SK-N-SH treated with all-trans-retinoic acid at 6 μM for 48 hours (cell line): ENCODE data around the gene CD200.

Experiments
- ATAC-seq: fragments of 200-7000 bp; cut with Tn5 transposase; 3 replicates; pipeline ENCODE4 v1.9.1; 2020; ENCODE audit warnings: mild to moderate bottlenecking, moderate library complexity
- ARNTL ChIP-seq: fragments of 450-650 bp; formaldehyde crosslinking; IDR thresholded peaks from 2 replicates; pipeline ENCODE4 v1.5.0; 2020; ENCODE audit warnings: low read depth, mild to moderate bottlenecking, moderate library complexity, borderline replicate concordance
- BACH2 ChIP-seq: fragments of 250-450 bp; sonication (Bioruptor Pico); IDR thresholded peaks from 2 replicates; pipeline ENCODE4 v1.9.0; 2021; ENCODE audit warnings: mild to moderate bottlenecking, borderline replicate concordance
- CSDC2 ChIP-seq: fragments of 250-450 bp; sonication (Bioruptor Pico); IDR thresholded peaks from 2 replicates; pipeline ENCODE4 v1.5.0; 2020; ENCODE audit warnings: mild to moderate bottlenecking, moderate library complexity
- GLIS3 ChIP-seq: fragments of 250-450 bp; sonication (Bioruptor Pico); IDR thresholded peaks from 2 replicates; pipeline ENCODE4 v1.5.0; 2020; ENCODE audit warnings: mild to moderate bottlenecking, moderate library complexity
- ISL1 ChIP-seq: fragments of 250-450 bp; sonication (Bioruptor Pico); IDR thresholded peaks from 2 replicates; pipeline ENCODE4 v2.1.2; 2022; ENCODE audit warnings: mild to moderate bottlenecking, moderate library complexity
- OSR1 ChIP-seq: fragments of 250-450 bp; sonication (Bioruptor Pico); IDR thresholded peaks from 2 replicates; pipeline ENCODE4 v1.8.0; 2022; ENCODE audit warnings: moderate library complexity, mild to moderate bottlenecking, inconsistent platforms
- PPARA ChIP-seq: fragments of 250-450 bp; sonication (Bioruptor Pico); IDR thresholded peaks from 2 replicates; pipeline ENCODE4 v1.5.0; 2020; ENCODE audit warnings: mild to moderate bottlenecking, borderline replicate concordance
- RARB ChIP-seq: fragments of 250-450 bp; sonication (Bioruptor Pico); IDR thresholded peaks from 2 replicates; pipeline ENCODE4 v1.8.0; 2021; ENCODE audit warnings: mild to moderate bottlenecking, moderate library complexity
- SNAI2 ChIP-seq: fragments of 250-450 bp; sonication (Bioruptor Pico); IDR thresholded peaks from 2 replicates; pipeline ENCODE4 v1.5.0; 2020; ENCODE audit warnings: mild to moderate bottlenecking, moderate library complexity
- ZC3H10 ChIP-seq: fragments of 250-450 bp; sonication (Bioruptor Pico); IDR thresholded peaks from 2 replicates; pipeline ENCODE4 v1.5.1; 2021; ENCODE audit warnings: mild to moderate bottlenecking, moderate library complexity
- ZFP3 ChIP-seq: fragments of 250-450 bp; sonication (Bioruptor Pico); IDR thresholded peaks from 2 replicates; pipeline ENCODE4 v1.5.0; 2020; ENCODE audit warnings: mild to moderate bottlenecking, moderate library complexity
- ZFP30 ChIP-seq: fragments of 450-650 bp; formaldehyde crosslinking; IDR thresholded peaks from 2 replicates; pipeline ENCODE4 v1.5.0; 2022; ENCODE audit warnings: mild to moderate bottlenecking, moderate library complexity
- ZNF565 ChIP-seq: fragments of 450-650 bp; formaldehyde crosslinking; conservative IDR thresholded peaks from 2 replicates; pipeline ENCODE4 v1.5.0; 2020; ENCODE audit warnings: low read depth, mild to moderate bottlenecking, moderate library complexity
- ZNF70 ChIP-seq: fragments of 450-650 bp; formaldehyde crosslinking; IDR thresholded peaks from 2 replicates; pipeline ENCODE4 v1.5.0; 2020; ENCODE audit warnings: mild to moderate bottlenecking, moderate library complexity
- ZNF8 ChIP-seq: fragments of 450-650 bp; formaldehyde crosslinking; IDR thresholded peaks from 2 replicates; pipeline ENCODE4 v1.5.0; 2020; ENCODE audit warnings: mild to moderate bottlenecking, moderate library complexity
- TF ChIP-seq, protein P1 (sequence below): fragments of 250-450 bp; sonication (Bioruptor Pico); IDR thresholded peaks from 2 replicates; pipeline ENCODE4 v1.5.1; 2021; ENCODE audit warnings: mild to moderate bottlenecking, moderate library complexity
- TF ChIP-seq, protein P2 (sequence below): fragments of 250-450 bp; sonication (Bioruptor Pico); IDR thresholded peaks from 2 replicates; pipeline ENCODE4 v1.5.0; 2020; ENCODE audit warnings: mild to moderate bottlenecking, moderate library complexity
- TF ChIP-seq, protein P3 (sequence below): fragments of 250-450 bp; sonication (Bioruptor Pico); IDR thresholded peaks from 2 replicates; pipeline ENCODE4 v1.5.1; 2020; ENCODE audit warnings: low read depth, mild to moderate bottlenecking, moderate library complexity
- TF ChIP-seq, protein P4 (sequence below): fragments of 250-450 bp; sonication (Bioruptor Pico); IDR thresholded peaks from 2 replicates; pipeline ENCODE4 v1.8.0; 2020; ENCODE audit warnings: mild to moderate bottlenecking, moderate library complexity, borderline replicate concordance
- TF ChIP-seq, protein P5 (sequence below): fragments of 250-450 bp; sonication (Bioruptor Pico); IDR thresholded peaks from 2 replicates; pipeline ENCODE4 v1.8.0; 2021; ENCODE audit warnings: low read depth, mild to moderate bottlenecking, moderate library complexity, borderline replicate concordance

Gene CD200

DNA sequence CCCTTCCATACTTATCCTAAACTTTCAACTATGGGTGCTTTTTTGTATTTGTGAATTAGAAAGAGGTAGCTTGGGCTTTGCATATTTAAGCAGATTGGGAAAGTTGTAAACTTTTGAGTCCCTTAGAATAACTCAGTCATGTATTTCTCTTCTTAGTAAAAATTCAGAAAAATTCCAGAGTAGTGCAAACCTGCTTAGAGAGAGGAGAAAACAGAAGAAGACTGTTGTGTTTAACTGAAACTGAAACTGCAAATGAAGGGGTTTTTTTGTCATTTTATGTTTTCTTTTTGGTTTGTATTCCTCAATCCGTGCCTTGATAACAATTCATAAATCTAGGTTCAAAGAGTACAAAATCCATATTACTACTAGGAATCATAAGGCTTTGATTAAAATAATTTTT is 31.3 kb downstream of the CD200 start:
- no peak for ATAC-seq

DNA sequence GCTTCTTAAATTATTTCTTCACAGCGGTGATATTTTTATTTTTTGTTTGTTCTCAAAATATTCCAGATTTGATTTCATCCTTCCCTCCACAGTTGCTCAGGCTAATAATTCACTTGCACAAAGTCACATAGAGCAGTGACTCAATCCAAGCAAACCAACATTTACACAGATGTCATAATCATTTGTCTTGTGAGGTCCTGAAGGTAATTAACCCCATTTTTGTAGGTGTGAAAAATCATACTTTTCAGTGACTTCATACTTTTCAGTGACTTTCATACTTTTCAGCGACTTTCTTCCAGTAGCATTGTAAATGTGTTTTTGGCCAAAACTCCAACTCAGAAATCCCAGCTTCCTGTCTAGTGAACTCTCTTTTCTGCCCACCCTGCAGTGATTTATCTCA is 32.1 kb downstream of the CD200 start:
- ATAC-seq = no peak
- no peak for TF ChIP-seq ZNF70 (CRISPR knock-in tag)
- TF ChIP-seq, protein P1, sequence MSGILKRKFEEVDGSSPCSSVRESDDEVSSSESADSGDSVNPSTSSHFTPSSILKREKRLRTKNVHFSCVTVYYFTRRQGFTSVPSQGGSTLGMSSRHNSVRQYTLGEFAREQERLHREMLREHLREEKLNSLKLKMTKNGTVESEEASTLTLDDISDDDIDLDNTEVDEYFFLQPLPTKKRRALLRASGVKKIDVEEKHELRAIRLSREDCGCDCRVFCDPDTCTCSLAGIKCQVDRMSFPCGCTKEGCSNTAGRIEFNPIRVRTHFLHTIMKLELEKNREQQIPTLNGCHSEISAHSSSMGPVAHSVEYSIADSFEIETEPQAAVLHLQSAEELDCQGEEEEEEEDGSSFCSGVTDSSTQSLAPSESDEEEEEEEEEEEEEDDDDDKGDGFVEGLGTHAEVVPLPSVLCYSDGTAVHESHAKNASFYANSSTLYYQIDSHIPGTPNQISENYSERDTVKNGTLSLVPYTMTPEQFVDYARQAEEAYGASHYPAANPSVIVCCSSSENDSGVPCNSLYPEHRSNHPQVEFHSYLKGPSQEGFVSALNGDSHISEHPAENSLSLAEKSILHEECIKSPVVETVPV = no peak
- TF ChIP-seq, all 23 proteins: peak for 0

More for the DNA sequence above, 31.3 kb downstream of the CD200 start:
- no peak for TF ChIP-seq ZNF565 (CRISPR knock-in tag)
- TF ChIP-seq, protein P2, sequence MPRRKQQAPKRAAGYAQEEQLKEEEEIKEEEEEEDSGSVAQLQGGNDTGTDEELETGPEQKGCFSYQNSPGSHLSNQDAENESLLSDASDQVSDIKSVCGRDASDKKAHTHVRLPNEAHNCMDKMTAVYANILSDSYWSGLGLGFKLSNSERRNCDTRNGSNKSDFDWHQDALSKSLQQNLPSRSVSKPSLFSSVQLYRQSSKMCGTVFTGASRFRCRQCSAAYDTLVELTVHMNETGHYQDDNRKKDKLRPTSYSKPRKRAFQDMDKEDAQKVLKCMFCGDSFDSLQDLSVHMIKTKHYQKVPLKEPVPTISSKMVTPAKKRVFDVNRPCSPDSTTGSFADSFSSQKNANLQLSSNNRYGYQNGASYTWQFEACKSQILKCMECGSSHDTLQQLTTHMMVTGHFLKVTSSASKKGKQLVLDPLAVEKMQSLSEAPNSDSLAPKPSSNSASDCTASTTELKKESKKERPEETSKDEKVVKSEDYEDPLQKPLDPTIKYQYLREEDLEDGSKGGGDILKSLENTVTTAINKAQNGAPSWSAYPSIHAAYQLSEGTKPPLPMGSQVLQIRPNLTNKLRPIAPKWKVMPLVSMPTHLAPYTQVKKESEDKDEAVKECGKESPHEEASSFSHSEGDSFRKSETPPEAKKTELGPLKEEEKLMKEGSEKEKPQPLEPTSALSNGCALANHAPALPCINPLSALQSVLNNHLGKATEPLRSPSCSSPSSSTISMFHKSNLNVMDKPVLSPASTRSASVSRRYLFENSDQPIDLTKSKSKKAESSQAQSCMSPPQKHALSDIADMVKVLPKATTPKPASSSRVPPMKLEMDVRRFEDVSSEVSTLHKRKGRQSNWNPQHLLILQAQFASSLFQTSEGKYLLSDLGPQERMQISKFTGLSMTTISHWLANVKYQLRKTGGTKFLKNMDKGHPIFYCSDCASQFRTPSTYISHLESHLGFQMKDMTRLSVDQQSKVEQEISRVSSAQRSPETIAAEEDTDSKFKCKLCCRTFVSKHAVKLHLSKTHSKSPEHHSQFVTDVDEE (CRISPR knock-in tag) = no peak
- TF ChIP-seq PPARA = no peak

DNA sequence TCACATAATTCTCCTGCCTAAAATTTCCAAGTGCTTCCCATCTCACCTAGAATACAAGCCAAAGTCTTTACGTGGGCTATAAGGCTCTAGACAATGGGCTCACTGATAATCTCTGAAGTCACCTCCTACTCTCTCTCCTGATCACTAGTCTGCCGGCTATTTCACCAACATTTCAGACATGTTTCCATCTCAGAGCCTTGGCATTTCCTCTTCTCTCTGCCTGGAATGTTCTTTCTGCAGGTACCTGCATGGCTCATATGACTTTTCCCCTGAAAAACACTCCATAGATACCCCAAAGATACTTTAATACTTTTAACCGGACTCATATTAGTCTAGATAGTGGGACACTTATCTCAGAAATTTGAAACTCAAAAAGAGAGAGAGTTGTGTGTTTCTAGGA is 32.7 kb downstream of the CD200 start:
- no peak for TF ChIP-seq ZNF565 (CRISPR knock-in tag)
- TF ChIP-seq RARB (CRISPR knock-in tag) = no peak
- no peak for TF ChIP-seq BACH2 (CRISPR knock-in tag)
- no peak for TF ChIP-seq PPARA
- no peak for TF ChIP-seq GLIS3
- TF ChIP-seq, protein P3, sequence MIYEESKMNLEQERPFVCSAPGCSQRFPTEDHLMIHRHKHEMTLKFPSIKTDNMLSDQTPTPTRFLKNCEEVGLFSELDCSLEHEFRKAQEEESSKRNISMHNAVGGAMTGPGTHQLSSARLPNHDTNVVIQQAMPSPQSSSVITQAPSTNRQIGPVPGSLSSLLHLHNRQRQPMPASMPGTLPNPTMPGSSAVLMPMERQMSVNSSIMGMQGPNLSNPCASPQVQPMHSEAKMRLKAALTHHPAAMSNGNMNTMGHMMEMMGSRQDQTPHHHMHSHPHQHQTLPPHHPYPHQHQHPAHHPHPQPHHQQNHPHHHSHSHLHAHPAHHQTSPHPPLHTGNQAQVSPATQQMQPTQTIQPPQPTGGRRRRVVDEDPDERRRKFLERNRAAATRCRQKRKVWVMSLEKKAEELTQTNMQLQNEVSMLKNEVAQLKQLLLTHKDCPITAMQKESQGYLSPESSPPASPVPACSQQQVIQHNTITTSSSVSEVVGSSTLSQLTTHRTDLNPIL = no peak
- TF ChIP-seq, protein P4, sequence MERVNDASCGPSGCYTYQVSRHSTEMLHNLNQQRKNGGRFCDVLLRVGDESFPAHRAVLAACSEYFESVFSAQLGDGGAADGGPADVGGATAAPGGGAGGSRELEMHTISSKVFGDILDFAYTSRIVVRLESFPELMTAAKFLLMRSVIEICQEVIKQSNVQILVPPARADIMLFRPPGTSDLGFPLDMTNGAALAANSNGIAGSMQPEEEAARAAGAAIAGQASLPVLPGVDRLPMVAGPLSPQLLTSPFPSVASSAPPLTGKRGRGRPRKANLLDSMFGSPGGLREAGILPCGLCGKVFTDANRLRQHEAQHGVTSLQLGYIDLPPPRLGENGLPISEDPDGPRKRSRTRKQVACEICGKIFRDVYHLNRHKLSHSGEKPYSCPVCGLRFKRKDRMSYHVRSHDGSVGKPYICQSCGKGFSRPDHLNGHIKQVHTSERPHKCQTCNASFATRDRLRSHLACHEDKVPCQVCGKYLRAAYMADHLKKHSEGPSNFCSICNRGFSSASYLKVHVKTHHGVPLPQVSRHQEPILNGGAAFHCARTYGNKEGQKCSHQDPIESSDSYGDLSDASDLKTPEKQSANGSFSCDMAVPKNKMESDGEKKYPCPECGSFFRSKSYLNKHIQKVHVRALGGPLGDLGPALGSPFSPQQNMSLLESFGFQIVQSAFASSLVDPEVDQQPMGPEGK (CRISPR knock-in tag) = no peak
- no peak for TF ChIP-seq ZFP30 (CRISPR knock-in tag)
- TF ChIP-seq SNAI2 = no peak
- no peak for TF ChIP-seq OSR1
- TF ChIP-seq ZNF70 (CRISPR knock-in tag) = no peak
- TF ChIP-seq, protein P2 (CRISPR knock-in tag) = no peak
- no peak for TF ChIP-seq ZFP3
- TF ChIP-seq, protein P1 = no peak
- TF ChIP-seq, protein P5, sequence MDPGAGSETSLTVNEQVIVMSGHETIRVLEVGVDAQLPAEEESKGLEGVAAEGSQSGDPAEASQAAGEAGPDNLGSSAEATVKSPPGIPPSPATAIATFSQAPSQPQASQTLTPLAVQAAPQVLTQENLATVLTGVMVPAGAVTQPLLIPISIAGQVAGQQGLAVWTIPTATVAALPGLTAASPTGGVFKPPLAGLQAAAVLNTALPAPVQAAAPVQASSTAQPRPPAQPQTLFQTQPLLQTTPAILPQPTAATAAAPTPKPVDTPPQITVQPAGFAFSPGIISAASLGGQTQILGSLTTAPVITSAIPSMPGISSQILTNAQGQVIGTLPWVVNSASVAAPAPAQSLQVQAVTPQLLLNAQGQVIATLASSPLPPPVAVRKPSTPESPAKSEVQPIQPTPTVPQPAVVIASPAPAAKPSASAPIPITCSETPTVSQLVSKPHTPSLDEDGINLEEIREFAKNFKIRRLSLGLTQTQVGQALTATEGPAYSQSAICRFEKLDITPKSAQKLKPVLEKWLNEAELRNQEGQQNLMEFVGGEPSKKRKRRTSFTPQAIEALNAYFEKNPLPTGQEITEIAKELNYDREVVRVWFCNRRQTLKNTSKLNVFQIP (CRISPR knock-in tag) = no peak
- TF ChIP-seq ZC3H10 (CRISPR knock-in tag) = no peak
- no peak for TF ChIP-seq ISL1 (CRISPR knock-in tag)
- TF ChIP-seq ZNF8 = no peak
- no peak for TF ChIP-seq CSDC2 (CRISPR knock-in tag)
- TF ChIP-seq ARNTL = no peak
- ATAC-seq = no peak
